GM19238 (cell line): ENCODE measurements around the gene NMT1.

Experiments
- DNase-seq: peaks from one replicate; pipeline ENCODE4 v3.0.0; 2011; ENCODE audit warnings: low spot score; ENCODE audit not compliant: insufficient read length

NMT1 gene

DNA sequence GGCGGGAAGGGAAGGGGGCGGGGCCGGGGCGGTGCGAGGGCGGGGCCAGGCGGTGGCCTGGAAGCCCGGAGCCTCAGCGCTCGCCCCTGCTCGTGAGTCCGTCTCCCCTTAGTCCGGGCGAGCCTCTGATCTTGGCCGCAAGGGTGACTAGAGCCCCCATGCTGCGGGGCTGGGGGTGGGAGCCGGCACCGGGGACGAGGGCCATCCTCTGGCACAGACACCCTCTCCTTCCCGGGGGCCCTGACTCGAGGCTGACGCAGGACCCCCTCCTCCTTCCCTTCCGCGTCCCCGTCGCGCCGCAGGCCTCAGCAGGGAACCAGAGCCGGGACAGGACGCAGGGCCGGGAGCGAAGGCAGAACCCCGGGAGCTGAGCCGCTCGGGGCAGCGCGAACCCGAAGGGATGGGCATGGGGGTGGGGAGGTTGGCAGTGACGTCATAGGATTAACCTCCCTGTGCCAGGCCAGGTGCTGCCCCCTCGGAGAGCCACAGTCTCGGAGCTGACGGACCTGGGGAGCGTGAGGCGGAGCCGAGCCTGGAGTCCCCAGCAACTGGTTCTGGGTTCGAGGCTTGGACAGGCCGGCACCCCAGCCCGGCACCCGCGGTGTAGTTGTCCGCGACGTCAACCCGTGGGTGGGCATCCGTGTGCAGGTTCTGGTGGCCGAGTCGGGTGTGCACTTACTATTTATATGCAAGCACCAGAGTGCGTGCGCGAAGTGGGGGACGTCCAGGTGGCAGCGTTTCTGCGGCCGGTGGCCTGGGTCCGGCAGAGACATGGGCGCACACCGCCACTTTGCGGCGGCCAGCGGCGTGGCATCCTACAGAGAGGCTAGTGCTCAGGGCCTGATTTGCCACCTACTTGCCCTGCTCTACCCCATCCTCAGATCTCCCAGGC is 71.7 kb downstream of the NMT1 start:
- DNase-seq: peak; percentile 91

DNA sequence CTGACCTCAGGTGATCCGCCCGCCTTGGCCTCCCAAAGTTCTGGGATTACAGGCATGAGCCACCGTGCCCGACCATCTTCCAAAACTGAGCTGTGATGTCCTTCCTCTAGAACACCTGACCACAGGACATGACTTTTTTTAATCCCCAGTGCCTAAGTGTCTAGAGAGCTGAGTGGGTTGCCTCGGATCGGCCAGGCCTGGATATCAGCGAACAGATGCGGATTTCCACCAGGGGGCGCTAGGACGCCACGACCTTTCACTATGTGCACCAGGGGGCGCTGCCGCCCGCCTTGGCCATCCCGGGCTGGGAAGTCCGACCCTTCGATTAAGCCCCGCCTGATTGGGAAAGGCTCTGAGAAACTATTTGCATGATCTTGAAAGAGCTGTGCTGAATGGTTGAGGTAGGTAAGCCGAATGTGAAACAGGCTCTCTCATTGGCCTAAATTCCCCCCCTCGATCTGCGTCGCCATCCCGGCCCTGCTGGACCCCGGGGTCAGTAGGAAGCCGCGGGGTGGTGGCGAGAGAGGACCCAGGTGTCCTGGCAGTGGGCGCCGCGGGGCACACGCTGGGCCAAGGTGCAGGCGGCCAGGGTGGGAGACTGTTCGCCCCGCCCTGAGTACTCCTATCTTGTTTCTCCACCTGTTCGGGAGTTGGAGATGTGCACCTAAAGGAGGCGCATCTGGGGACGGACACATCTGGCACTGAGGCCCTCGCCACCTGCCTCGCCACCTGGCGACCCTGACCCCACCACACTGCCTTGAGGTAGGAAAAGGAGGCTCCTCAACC is 74.3 kb downstream of the NMT1 start, which contains the start of gene ACBD4:
Gene ACBD4 (plus strand): TSS at position 496 of the 786 bp plus-strand sequence. CDS start 458 bp downstream, outside the sequence.
- DNase-seq: peak; percentile 96

DNA sequence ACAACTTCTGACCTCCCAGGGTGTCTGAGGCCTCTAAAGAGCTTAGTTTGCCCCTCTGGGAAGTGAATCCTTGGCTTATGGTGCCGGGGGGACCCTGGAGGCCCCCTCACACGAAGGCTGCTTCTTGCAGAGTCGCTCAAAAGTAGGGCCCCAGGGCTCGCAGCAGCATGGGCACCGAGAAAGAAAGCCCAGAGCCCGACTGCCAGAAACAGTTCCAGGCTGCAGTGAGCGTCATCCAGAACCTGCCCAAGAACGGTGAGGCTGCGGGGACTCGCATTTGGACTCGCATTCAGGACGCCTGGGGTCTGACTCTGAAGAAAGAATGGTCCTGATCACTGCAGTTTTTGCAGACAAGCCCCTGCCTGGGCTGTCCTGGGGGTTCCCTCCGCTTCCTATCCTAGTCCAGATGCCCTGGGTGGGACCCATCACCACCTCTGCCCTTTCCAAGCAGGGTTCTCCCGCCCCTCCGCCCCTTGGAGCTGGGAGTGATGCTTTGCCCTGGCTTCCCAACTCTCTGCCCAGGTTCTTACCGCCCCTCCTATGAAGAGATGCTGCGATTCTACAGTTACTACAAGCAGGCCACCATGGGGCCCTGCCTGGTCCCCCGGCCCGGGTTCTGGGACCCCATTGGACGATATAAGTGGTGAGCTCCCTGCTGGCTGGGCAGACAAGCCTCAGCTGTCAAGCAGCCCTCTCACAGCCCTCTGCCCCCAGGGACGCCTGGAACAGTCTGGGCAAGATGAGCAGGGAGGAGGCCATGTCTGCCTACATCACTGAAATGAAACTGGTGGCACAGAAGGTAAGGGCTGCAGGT is 75.1 kb downstream of the NMT1 start:
- DNase-seq: no peak

DNA sequence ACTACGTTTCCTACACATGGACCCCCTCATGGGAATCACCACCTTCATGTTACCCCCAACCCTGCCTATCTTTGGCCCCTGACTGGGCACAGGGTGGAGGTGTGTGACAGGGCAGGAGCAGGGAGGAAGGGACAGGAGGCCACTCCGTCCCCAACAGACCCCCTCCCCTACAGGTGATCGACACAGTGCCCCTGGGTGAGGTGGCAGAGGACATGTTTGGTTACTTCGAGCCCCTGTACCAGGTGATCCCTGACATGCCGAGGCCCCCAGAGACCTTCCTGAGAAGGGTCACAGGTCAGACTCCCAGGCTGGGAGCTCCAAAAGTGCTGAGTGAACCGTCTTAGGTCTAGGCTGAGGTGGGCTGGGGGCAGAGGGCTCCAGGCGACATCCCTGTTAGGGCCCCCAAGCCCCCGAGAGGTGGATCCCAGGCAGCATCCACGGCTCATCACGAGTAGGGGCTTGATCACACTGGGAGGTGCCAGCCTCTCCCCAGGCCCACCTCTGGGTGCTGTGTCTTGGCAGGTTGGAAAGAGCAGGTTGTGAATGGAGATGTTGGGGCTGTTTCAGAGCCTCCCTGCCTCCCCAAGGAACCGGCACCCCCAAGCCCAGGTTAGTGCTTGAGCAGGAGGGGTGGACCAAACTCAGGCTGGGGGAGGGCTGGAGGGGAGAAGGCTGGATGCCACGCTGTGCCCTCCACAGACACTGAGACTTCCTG is 75.9 kb downstream of the NMT1 start:
- DNase-seq: no peak

DNA sequence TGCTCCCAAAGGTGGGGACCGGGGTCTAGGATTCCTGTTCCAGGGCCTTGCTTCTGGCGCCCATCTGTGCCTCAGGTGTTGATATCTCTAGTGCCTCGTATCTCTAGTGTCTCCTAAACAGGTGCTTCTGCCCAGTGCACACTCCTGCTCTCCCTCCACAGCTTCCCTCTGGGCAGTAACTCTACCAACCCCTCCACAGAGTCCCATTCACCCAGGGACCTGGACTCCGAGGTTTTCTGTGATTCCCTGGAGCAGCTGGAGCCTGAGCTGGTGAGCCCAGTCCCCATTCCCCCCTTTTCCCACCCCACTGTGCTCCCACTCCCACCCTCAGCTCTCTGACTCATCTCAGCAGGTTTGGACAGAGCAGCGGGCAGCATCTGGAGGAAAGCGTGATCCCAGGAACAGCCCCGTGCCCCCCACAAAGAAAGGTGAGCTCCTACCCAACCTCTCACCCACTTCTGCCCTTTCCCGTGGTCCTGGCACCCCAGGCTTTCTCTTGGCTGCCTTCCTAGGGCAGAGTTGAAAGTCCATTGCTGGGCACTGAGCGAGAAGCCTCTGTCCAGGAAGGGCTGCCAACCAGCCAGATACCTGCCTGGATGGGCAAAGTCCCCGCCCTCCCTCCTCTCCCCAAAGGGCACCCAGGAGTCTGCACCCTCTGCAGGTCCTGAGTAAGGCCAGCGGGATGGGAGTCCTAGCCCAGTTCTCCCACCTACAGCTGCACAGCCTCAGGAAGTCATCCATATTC is 76.6 kb downstream of the NMT1 start:
- no peak for DNase-seq

DNA sequence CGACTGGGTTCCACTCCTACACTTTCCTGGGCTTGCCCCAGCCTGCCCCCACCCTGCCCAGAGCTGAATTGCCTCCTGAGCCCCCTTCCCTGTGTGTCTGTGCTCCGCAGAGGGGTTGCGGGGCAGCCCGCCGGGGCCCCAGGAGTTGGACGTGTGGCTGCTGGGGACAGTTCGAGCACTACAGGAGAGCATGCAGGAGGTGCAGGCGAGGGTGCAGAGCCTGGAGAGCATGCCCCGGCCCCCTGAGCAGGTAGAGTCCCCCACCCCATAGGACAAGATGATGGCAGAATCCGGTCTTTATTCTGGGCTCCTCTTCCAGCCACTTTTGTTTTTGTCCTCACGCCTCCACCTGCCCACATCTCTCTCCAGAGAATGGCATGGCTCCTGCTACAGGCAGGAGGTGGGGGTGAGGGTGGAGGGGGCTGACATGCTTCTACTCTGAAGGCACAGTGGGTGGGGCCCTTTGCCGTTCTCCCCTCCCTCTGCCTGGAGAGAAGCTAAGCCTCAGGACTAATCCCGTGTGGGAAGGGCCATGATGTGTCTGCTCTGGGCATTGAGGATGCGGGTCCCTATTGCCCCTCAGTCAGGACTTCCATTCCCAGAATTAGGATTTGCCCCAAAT is 77.9 kb downstream of the NMT1 start:
- DNase-seq: no peak

DNA sequence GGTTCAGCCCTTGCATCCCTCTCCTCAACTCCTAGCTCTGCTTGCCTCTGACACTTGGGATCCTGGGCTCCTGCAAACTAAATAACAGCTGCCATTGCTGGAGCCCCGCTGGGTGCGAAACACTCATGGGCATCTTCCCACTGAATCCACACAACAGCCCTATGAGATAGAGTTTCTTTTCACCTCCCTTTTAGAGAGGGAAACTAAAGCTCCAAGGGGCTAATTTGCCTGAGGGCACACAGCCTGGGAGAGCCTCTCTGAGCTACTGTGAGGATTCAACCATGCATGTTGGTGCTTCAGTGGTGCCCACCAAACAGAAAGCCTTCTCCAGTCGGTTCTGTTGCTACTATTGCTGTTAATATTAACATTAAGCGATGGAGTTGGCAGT is 78.4 kb downstream of the NMT1 start:
- no peak for DNase-seq

DNA sequence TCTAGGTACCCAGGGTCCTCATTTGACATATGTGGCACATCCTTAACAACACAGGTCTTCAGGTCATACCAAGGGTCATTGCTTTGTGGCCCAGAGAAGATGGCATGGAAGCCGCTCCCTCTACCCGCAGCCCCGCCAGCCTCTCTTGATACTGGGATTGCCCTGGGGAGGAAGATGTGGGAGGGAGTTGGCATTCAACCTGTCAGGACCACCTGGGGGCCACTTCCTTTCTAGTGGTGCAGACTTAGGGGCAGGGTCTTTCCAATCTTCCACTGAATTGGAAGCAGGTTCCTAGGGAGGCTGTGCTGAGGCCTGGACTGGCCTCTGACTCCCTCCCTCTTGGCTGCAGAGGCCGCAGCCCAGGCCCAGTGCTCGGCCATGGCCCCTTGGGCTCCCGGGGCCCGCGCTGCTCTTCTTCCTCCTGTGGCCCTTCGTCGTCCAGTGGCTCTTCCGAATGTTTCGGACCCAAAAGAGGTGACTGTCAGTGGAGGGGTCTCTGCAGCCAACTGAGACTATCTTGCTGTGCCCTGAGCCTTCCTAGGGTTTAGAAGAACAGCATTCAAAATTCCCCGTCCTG is 82.1 kb downstream of the NMT1 start:
- DNase-seq: no peak

DNA sequence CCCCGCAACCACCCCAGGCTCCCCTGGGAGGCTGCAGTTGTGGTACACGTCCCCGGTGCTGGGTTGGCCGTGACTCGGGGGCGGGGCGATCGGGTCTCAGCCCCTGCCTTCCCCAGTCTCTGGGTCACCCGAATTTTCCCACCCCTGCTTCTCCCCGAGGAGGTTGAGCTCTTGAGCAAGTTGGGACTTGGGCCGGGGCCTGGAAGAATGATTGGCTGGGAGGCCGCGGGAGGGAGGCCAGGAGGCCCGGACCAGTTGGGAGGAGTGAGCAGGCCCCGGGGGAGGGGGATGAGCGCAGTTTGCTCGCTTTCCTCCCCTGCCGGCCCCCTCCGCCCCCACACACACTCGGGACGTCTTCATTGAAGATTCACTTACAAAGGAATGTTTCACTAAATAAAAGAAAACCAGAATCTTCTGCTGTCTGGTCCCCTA is 82.7 kb downstream of the NMT1 start:
- DNase-seq: no peak

DNA sequence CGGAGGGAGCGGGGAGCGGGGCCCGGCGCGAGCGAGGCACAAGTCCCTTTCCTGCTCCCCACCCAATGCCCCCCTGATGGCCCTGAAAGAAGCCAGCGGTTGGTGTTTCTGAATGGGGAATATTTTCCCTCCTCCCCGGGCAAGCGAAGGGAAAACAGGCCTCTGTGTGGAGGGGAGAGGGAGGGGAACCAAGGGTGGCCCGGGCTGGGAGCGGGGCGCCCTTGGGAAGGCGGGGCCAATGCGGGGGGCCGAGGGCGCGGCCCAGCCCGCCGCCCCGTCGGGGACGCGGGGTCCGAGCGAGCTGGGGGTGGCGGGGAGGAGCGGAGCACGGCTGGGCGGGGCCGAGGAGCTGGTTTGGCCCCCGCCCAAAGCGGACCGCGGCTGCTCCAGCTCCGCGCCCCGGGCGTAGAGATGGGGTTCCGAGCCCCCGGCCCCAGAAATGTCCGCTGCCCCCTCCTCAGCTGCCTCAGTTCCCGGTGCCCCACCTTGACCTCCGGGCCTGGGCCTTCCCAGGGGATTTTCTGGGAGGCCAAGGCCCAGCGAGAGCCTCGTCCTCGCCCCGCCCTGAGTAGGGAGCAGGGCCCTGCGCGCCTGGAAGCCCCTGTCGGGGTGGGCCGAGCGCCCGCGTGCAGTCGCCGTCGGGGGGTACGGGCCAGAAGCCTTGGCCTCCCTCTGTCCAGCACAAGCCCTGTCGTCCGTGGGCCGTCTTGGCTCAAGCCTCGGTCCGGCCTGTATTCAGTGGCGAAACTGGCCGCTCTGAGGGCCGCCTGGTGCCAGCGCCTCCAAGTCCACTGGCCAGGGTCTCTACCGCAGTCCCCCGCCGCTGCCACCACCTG is 83.3 kb downstream of the NMT1 start:
- no peak for DNase-seq

DNA sequence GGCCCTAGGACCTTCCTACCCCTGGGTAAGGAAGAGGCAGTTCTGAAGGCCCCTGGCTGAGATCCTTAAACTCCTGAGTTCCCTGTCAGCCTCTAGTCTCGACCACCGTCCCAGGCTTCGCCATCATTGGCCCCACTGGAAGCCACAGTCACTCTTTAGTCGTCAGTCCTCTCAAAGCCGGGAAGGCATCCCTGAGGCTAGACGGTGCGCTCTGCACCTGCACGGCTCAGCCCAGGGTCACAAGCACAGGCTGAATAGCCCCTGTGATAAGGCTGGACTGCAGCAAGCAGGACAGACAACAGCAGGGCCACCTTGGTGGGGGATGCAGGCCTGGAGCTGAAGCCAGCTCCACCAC is 83.9 kb downstream of the NMT1 start:
- DNase-seq: no peak

DNA sequence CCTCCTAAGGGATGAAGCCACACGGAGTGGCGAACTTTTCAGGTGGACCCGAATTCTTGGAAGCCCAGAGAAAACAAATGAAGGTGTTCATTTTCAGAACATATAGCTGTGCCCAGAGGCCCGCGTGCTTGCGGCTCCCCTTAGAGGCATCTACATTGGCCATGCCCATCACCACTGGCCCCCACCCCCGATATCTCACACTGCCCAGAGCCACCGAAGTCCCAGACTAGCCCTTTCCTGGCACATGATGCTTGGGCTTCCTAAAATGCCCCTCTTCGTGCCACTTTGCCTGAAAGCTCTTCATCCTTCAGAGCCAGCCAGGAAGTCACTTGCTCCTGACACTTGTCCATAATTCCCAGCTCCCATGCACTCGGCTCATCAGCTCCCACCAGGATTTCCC is 85.0 kb downstream of the NMT1 start:
- no peak for DNase-seq

DNA sequence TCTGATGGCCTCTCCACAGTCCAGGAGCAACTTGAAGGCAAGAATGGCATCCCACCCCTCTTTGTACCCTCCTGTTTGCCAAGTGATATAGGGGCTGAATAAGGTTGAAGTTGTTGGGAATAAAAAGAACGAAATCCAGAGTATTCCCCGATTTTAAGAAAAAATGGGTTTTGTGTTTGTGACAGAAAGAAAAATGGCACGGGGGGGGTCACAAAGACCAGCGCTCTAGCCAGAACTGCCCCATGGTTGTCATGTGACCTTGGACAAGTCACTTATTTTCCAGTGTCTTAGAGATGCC is 85.4 kb downstream of the NMT1 start:
- no peak for DNase-seq

DNA sequence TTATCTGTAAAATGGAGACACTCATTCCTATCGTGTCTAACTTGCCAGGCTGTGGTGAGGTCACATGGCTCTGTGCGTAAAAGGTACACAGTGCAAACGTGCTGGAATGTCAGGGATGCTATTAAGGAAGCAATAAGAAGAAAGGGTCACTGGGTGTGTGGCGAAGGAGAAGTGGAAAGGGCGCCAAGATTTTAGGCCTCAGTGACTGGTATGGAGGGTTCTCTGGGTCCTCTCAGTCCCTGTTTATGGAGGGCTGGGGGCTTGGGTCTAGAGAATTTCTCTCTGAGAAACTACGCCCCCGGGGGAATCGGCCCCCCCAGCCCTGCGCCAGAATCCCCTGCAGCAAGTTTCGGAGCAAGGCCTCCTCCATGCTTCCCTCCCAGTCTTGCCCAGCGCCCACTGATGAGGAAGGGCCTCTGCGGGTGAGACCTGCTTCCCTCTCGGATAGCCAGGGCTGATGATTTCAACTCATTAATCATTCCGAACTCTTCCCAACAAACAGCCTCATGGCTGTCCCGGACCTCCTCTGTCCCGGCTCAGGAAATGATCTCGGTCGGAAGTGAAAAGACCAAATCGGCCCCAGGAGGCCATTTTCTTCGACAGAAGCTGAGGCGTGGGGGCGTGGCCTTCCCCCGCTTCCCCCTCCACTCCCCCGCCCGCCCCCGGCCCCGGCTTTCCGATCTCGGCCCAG is 85.9 kb downstream of the NMT1 start:
- DNase-seq: peak; percentile 60

DNA sequence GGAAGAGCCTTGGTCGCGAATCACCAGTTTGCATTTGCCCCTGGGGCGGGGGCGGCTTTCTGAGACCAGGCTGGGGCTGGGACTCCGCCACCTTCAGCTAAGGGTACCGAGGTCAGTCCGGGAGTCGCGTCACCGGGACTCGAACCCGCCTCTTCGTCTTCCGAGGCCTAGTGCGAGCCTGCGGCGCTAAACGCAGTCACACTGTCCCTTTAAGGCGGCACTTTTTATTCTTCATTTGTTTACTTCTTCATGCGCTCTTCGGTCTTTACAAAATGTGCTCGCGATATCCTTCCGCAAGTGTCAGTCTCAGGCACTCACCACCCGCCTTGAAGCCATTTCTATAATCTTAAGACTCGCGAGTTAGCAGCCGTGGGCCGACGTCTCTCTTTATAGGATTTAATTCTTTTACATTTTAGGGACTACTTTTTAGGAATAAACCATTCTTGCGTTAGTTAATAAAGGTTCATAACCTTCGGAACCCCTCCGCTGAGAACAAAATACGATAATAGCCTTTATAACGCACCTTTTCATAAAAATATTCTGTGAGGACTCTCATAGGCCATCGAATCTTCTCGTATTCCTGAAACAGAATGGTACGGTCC is 86.6 kb downstream of the NMT1 start:
- peak; percentile 59 for DNase-seq

DNA sequence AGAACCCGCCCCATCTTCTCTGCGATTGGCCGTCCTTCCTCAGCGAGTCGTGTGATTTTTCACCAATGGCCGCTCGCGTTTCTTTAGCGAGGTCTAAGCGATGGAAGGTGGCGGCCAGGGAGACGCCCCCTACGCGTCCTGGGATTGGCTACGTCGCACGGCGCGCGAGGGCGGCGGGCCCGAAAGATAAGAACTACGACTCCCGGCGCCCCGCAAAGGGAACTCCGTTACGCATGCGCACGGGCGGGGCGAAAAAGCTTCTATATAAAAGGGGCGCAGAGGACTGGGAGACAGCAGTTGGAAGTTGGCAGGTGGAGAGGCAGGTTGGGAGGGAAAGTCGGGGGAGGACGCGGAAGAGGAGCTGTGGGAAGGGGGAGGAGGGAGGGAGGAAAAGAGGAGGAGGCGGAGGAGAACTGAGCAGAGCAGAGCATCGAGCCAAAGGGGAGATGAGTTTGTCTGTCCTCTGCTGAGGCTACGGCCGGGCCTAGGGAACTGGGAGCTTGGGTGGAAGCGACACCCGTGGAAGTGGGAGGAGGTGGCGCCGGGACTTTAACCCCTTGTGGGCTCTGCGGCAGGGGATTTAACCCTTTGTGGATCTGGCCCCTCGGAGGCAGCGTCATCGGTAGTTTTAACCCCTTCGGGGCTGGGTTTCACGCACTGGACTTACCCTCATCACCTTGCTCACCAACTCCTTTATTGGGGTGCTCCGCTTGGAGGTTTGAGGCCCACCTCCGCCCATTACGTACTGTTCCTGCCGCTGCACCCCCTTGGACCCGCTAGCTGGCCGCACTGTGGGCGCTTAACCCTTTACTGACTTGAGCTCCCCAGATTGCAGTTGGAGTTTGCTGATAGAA is 87.3 kb downstream of the NMT1 start, which contains the start of gene HEXIM1:
Gene HEXIM1 (plus strand): TSS at position 293 of the 854 bp plus-strand sequence. CDS start 716 bp downstream, outside the sequence.
- DNase-seq: peak; percentile 95
